GM21619 (cell line): ENCODE results near the gene ANKLE2.
"Not testable (repeated sequence)": the region's sequence is repeated elsewhere in the genome, so short reads cannot be mapped to it uniquely, and the experiment has no call there.

ENCODE experiments used
- ATAC-seq: cut with Tn5 transposase; IDR thresholded peaks from one replicate; pipeline ENCODE4 v1.9.1; 2021; ENCODE audit not compliant: unreplicated experiment

The ANKLE2 gene

DNA sequence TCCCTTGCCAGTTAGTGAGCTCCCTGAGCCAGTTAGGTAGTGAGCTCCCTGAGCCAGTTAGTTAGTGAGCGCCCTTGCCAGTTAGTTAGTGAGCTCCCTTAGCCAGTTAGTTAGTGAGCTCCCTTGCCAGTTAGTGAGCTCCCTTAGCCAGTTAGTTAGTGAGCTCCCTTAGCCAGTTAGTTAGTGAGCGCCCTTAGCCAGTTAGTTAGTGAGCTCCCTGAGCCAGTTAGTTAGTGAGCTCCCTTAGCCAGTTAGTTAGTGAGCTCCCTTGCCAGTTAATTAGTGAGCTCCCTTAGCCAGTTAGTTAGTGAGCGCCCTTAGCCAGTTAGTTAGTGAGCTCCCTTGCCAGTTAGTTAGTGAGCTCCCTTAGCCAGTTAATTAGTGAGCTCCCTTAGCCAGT, 69.6 kb downstream of the ANKLE2 start:
- ATAC-seq, result not testable (repeated sequence)

DNA sequence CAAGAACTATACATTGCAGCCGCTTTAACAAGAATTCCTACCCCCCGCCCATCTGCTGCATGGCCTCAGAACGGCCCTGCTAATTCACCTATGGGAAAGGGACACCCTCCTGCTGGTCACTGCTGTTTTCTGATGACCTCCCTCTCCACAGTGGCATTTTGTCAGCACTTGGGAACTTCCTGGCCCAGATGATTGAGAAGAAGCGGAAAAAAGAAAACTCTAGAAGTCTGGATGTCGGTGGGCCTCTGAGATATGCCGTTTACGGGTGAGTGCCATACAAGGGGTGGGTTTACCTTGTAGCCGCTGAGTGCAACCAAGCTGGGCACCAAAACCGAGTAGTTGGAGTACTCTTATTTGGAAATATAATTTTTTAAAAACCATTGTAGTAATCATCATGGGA, 71.5 kb downstream of the ANKLE2 start:
- ATAC-seq, result no peak

DNA sequence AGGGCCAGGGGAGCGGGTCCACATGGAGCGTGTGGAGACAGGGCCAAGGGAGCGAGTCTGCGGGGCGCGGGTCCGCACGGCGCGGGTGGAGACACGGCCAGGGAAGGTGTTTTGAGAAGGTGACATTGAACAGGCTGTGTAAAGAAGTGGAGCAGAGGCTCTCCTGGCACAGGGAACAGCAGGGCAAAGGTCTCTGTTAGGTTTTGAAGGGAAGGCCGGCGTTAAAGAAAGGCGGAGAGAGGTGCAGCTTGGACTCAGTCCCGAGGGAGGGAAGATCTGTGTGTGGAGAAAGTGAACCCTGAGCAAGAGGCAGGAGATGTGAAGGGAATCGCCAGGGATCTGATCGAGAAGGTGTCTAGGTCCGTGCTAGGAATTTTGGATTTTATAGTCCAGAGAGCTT, 72.4 kb downstream of the ANKLE2 start:
- no peak for ATAC-seq

DNA sequence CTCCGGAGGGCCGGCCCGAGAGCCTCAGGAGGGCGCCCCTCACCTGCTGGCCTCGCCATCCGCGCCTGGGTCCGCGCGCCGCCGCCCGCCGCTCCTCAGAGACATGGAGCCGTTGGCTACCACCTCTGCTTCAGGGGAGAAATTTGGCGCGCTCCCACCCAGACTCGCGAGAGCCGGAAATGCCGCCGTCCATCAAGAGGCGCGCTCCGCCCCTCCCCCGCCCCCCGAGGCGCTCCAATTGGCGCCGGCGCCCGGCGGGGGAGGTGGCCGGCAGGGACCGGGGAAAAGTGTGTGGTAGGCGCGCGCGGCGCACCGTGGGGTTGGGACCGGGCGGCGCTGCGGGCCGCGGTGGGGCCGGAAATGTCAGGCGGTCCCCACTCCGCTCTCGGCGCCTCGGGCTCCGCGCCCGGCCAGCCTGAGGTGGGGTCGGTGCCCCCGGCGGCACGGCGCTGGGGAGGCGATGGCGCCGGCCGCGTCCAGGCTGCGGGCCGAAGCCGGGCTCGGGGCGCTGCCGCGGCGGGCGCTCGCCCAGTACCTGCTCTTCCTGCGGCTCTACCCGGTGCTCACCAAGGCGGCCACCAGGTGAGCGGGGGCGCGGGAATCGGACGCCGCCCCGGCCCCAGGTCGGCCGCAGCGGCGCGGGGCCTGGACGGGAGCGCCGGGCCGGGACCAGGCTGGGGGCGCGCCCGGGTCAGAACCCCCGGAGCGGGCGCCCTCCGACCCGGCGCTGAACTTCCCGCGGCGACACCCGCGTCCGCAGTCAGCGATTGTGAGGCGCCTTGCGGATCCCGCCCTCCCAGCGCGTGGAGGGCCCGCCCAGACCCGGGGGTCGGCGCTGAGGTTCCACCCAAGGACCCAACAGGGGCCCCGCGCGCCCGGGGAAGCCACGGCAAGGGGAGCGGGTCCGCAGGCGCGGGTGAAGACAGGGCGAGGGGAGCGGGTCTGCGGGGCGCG, 74.1 kb downstream of the ANKLE2 start, which contains the start of the genes POLE and PXMP2:
POLE (minus strand) TSS at position 132 of the 954 bp plus-strand sequence; CDS start at position 105, 27 bp downstream.
PXMP2 (plus strand) TSS at position 377 of the 954 bp plus-strand sequence; CDS start at position 461, 84 bp downstream.
- ATAC-seq, result peak; percentile 87

DNA sequence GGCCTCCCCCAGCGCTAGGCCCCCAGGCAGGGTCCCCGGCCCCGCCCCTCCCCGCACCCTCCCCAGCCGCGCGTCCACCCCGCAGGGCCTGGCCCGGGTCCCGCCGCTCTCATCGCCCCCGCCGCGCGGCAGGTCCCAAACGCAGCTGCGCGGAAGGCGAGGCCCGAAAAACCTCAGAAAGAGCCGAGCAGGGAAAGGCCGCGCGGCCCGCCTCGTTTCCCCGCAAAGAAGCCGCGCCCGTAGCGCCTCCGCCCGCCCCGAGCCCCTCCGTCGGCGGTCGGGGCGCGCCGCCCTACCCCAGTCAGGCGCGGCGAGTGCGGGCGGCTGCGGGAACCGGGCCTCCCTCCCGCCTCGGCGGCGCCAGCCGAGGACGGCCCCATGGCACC, 74.8 kb downstream of the ANKLE2 start:
- peak; percentile 17 for ATAC-seq

DNA sequence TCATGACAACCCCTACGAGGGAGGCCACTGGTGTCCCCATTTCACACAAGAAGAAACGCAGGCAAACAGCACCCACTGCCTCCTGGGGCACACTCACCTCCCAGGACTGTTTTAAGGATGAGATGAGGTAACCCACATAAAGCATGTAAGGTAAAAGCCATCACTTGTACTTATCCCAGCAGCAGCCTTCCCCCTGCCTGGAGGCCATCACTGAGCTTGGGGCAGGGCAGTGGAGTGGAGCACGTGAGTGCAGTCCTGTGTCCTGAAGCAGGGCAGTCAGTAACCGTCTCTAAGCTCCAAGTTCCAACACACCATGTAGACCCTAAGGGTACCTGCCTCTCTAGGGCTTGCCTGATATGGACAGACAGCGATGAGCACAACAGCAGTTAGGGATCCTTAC, 76.2 kb downstream of the ANKLE2 start:
- ATAC-seq, result no peak

DNA sequence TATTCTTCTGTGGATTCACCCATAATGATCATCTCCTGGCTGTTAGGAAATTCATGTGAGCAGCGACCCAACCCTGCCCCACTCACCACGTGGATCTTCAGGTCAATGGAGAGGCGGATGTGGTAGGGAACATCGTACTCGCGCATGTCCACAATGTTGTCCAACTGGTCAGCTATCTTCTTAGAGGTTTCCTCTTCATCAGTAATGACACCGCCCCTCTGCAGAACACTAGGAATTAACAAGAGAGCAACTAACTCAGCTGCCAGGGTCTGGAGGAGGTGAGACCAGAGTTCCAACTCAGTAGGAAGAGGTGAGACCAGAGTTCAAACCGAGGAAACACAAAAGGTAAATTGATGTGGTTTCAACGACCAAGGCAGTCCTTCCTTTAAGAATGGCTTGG, 84.1 kb downstream of the ANKLE2 start:
- ATAC-seq, result no peak

DNA sequence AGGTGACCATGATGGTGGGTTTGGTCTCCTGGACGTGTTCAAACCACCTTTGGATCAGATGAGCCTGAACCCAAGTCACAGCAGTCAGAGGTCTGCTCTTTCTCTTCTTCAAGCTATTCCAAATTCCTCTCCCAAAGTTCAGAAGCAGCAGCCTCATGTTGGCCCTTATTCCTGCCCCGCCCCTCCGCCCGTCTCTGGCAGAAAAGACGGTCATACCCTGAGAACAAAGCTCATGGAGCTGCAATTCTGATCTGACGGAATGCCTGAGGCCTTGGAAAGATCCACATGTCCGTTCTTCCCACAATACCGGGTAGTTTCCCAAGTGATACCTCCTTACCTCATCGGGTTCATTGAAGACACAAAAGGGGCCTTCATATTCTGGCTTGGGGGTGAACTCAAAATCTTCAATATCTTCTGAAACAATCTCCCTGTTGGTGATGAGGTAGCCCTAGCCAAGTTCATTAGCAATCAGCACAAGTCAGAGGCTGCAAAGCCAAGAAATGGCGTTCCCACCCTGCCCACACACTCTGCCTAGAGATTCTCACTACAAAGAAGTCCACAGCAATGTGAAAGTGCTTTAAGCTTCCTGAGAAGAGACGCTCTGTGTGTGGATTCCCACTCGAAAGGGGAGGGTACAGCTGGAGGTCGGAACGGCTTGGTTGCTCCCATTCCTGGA, 85.7 kb downstream of the ANKLE2 start:
- ATAC-seq, result no peak
